Measurements from ENCODE around the gene FAM184B.

GRCh38 chr4:17583941-17584340 lies 197.5 kb downstream of the FAM184B start:
- TF ChIP-seq CTCF (IDR thresholded peaks at IDR 0.05) (no peak), CEBPB (IDR thresholded peaks at IDR 0.05) (no peak), HEYL (CRISPR knock-in tag; IDR thresholded peaks at IDR 0.05) (no peak), JUNB (IDR thresholded peaks at IDR 0.05) (no peak), POLR2A (IDR thresholded peaks at IDR 0.05; ENCODE audit: low read length) (no peak), CHD4 (IDR thresholded peaks at IDR 0.05; ENCODE audit: borderline replicate concordance) (no peak), ZFP36 (IDR thresholded peaks at IDR 0.05; ENCODE audit: borderline replicate concordance, partially characterized antibody) (no peak), REST (IDR thresholded peaks at IDR 0.05) (no peak), MAX (IDR thresholded peaks at IDR 0.05) (no peak), TP53 (CRISPR knock-in tag; IDR thresholded peaks at IDR 0.05) (no peak), MYC (IDR thresholded peaks at IDR 0.05; ENCODE audit: borderline replicate concordance, low read length) (no peak), EP300 (IDR thresholded peaks at IDR 0.05) (no peak), PBX3 (IDR thresholded peaks at IDR 0.05) (no peak), ZNF302 (CRISPR knock-in tag; IDR thresholded peaks at IDR 0.05) (no peak)
